SK-N-SH (cell line): ENCODE data around the gene GATD1. TPM values are rescaled to one million over a fixed set of nuclear protein-coding genes. Genes with fewer than 3 reads are reported as not detected.
A peak's percentile ranks its signal among the peaks of the same experiment; 100 is the strongest.

Source experiments
- CTCF ChIA-PET: fragments of 300-600, 350-600 bp; formaldehyde crosslinking; extraction: SDS; loops from one replicate; lab custom pipeline; 2021; lab: Yijun Ruan, JAX
- POLR2A ChIA-PET: fragments of 350-600 bp; sonication (Branson Sonifier 250); formaldehyde crosslinking; extraction: SDS; loops from one replicate; lab custom pipeline; 2020; ENCODE audit warnings: antibody characterized with exemption, inconsistent platforms; lab: Yijun Ruan, JAX
- DNase-seq: peaks from one replicate; pipeline ENCODE4 v3.0.0; 2012
- H2AFZ ChIP-seq: fragments of 200-600 bp; sonication (generic); 2 replicates; pipeline ENCODE4 v1.8.1; 2016; ENCODE audit warnings: antibody characterized with exemption, mild to moderate bottlenecking, low read depth
- H3F3A ChIP-seq: fragments of 200-600 bp; sonication (generic); replicated peaks from 2 replicates; pipeline ENCODE3; 2016; ENCODE audit warnings: antibody characterized with exemption, mild to moderate bottlenecking; ENCODE audit not compliant: insufficient read depth
- H3K27ac ChIP-seq, 2 experiments: fragments of 200-500 bp in 1 of 2; fragments of 200-600 bp in 1 of 2; sonication (Bioruptor generic) in 1 of 2; sonication (generic), shearing (Covaris generic) in 1 of 2; 2 replicates each; pipeline versions ENCODE4 v1.5.1 to v1.6.1; 2014 to 2016; ENCODE audit warnings: low read depth in 2 of 2, inconsistent platforms in 1 of 2, low read length in 1 of 2, mild to moderate bottlenecking in 1 of 2, mixed read lengths in 1 of 2
- H3K27me3 ChIP-seq: fragments of 200-600 bp; sonication (generic), shearing (Covaris generic); 2 replicates; pipeline ENCODE4 v1.6.1; 2016; ENCODE audit warnings: mixed run types; ENCODE audit not compliant: insufficient read depth
- H3K36me3 ChIP-seq, 2 experiments: fragments of 200-500 bp in 1 of 2; fragments of 200-600 bp in 1 of 2; sonication (Bioruptor generic) in 1 of 2; sonication (generic) in 1 of 2; replicated peaks in 1 of 2; 2 replicates each; pipeline versions ENCODE3 to v1.5.1; 2014 to 2016; ENCODE audit warnings: low read length in 1 of 2, mild to moderate bottlenecking in 1 of 2; ENCODE audit not compliant: insufficient read depth in 2 of 2, control insufficient read depth in 1 of 2
- H3K4me1 ChIP-seq, 2 experiments: fragments of 200-500 bp in 1 of 2; fragments of 200-600 bp in 1 of 2; sonication (Bioruptor generic) in 1 of 2; sonication (generic), shearing (Covaris generic) in 1 of 2; 2 replicates each; pipeline versions ENCODE4 v1.5.1 to v1.6.1; 2014 to 2016; ENCODE audit warnings: low read depth in 1 of 2, low read length in 1 of 2, mixed run types in 1 of 2; ENCODE audit not compliant: insufficient read depth in 2 of 2, control insufficient read depth in 1 of 2
- H3K4me2 ChIP-seq: fragments of 200-600 bp; sonication (generic), shearing (Covaris generic); 2 replicates; pipeline ENCODE4 v1.6.1; 2017; ENCODE audit warnings: mixed run types
- H3K4me3 ChIP-seq, 2 experiments: fragments of 200-500 bp in 1 of 2; fragments of 200-600 bp in 1 of 2; sonication (Bioruptor generic) in 1 of 2; sonication (generic), shearing (Covaris generic) in 1 of 2; 2 replicates each; pipeline versions ENCODE4 v1.5.1 to v1.8.1; 2014 to 2016; ENCODE audit warnings: low read depth in 2 of 2, inconsistent platforms in 1 of 2, low read length in 1 of 2, mild to moderate bottlenecking in 1 of 2, mixed read lengths in 1 of 2, moderate library complexity in 1 of 2
- H3K79me2 ChIP-seq: fragments of 200-600 bp; sonication (generic); 2 replicates; pipeline ENCODE4 v1.8.1; 2017; ENCODE audit warnings: mild to moderate bottlenecking; ENCODE audit not compliant: insufficient read depth
- H3K9ac ChIP-seq: fragments of 200-600 bp; sonication (generic); 2 replicates; pipeline ENCODE4 v1.6.1; 2017; ENCODE audit warnings: mixed run types
- H3K9me2 ChIP-seq: fragments of 200-600 bp; sonication (generic); 2 replicates; pipeline ENCODE4 v1.6.1; 2017; ENCODE audit warnings: mixed run types
- H3K9me3 ChIP-seq: fragments of 200-600 bp; sonication (generic); 2 replicates; pipeline ENCODE4 v1.6.1; 2017; ENCODE audit warnings: mixed run types, mild to moderate bottlenecking, moderate library complexity
- H4K20me1 ChIP-seq: fragments of 200-600 bp; sonication (generic); 2 replicates; pipeline ENCODE4 v1.6.1; 2017; ENCODE audit warnings: mild to moderate bottlenecking, mixed run types; ENCODE audit not compliant: insufficient read depth
- ELF1 ChIP-seq: IDR thresholded peaks from 2 replicates; pipeline ENCODE4 v1.4.0; 2012
- EP300 ChIP-seq, 2 experiments: IDR thresholded peaks; 2 replicates each; pipeline versions ENCODE4 v1.4.0 to v1.6.1; 2012; ENCODE audit warnings: borderline replicate concordance in 1 of 2, low read depth in 1 of 2, low read length in 1 of 2
- FOSL2 ChIP-seq: IDR thresholded peaks from 2 replicates; pipeline ENCODE4 v1.4.0; 2012; ENCODE audit warnings: low read depth, mild to moderate bottlenecking, moderate library complexity, borderline replicate concordance
- FOXM1 ChIP-seq: IDR thresholded peaks from 2 replicates; pipeline ENCODE4 v1.4.0; 2012; ENCODE audit warnings: low read depth, mild to moderate bottlenecking
- GABPA ChIP-seq: IDR thresholded peaks from 2 replicates; pipeline ENCODE4 v1.4.0; 2012; ENCODE audit warnings: low read depth, mild to moderate bottlenecking
- IRF3 ChIP-seq: fragments of 150-350 bp; IDR thresholded peaks from 2 replicates; pipeline ENCODE4 v1.6.1; 2016; ENCODE audit warnings: mild to moderate bottlenecking, low read depth, low read length
- JUND ChIP-seq: IDR thresholded peaks from 2 replicates; pipeline ENCODE4 v1.4.0; 2012
- MXI1 ChIP-seq: IDR thresholded peaks from 2 replicates; pipeline ENCODE4 v1.6.1; 2012; ENCODE audit warnings: mild to moderate bottlenecking, low read depth, low read length, improper control_type of control experiment
- NRF1 ChIP-seq: IDR thresholded peaks from 2 replicates; pipeline ENCODE4 v1.6.1; 2012; ENCODE audit warnings: low read depth, mild to moderate bottlenecking, low read length
- RAD21 ChIP-seq: IDR thresholded peaks from 2 replicates; pipeline ENCODE4 v1.6.1; 2012; ENCODE audit warnings: mild to moderate bottlenecking, low read length
- SIN3A ChIP-seq: IDR thresholded peaks from 2 replicates; pipeline ENCODE4 v1.6.1; 2012; ENCODE audit warnings: low read depth, mild to moderate bottlenecking, low read length, moderate library complexity, borderline replicate concordance
- SMC3 ChIP-seq: IDR thresholded peaks from 2 replicates; pipeline ENCODE4 v1.6.1; 2012; ENCODE audit warnings: low read depth, low read length, improper control_type of control experiment
- TEAD4 ChIP-seq: IDR thresholded peaks from 2 replicates; pipeline ENCODE4 v1.4.0; 2012; ENCODE audit warnings: mild to moderate bottlenecking, borderline replicate concordance; ENCODE audit not compliant: insufficient read depth
- USF2 ChIP-seq: fragments of 150-350 bp; IDR thresholded peaks from 2 replicates; pipeline ENCODE4 v1.6.1; 2017; ENCODE audit warnings: antibody characterized with exemption, low read length, low read depth, borderline replicate concordance
- ZBTB33 ChIP-seq: IDR thresholded peaks from 2 replicates; pipeline ENCODE4 v1.4.0; 2012; ENCODE audit warnings: low read depth, borderline replicate concordance
- WGBS: methylation state at CpG from one replicate; pipeline ENCODE4 v1.1.6; 2017; ENCODE audit warnings: low lambda C conversion rate; 5-methylcytosine and 5-hydroxymethylcytosine counted together
- polyA plus RNA-seq, 3 experiments: library from polyadenylated mRNA; depleted of rRNA; stranded (reverse); fragments of >200 nt; gene quantifications; 2 replicates each; pipeline ENCODE4 v1.2.3, GENCODE V29; 2012

The GATD1 gene
- polyA plus RNA-seq, 1 of the 3 experiments (the other 2 are of a cell fraction) = 86.2 TPM

- Histone ChIP-seq H3K4me3 (peak overlapping the region; percentile 71 to 79), H3K27ac (peak overlapping the region; percentile 72 to 73), H2AFZ (no peak overlapping the region), H3K9me3 (no peaks in the 10 kb centered on the region), H3K9me2 (no peaks in the 10 kb centered on the region), H3K4me2 (peak overlapping the region; percentile 98), H3F3A (peaks cover 11% of the 10 kb centered on the region), H3K9ac (peak overlapping the region; percentile 83), H3K4me1 (peaks cover 14 to 26% of the 10 kb centered on the region in 2 experiments; a peak in 3 of 4 replicates), H3K79me2 (peaks cover 26% of the 10 kb centered on the region), H3K36me3 (peaks cover 0 to 15% of the 10 kb centered on the region in 2 experiments), H3K27me3 (no peaks in the 10 kb centered on the region), H4K20me1 (peaks cover 28% of the 10 kb centered on the region)
- TF ChIP-seq SIN3A (no peak), SMC3 (no peak), JUND (no peak), ELF1 (no peak), FOSL2 (no peak), EP300 (IDR thresholded peaks at IDR 0.05; ENCODE audit: borderline replicate concordance in 1 of 2, low read depth in 1 of 2, low read length in 1 of 2) (no peak), TEAD4 (no peak), RAD21 (no peak), MXI1 (0 out of 2 replicates have a peak, but pooled peaks have one; percentile 5), ZBTB33 (0 out of 2 replicates have a peak, but pooled peaks have one; percentile 4), IRF3 (no peak), FOXM1 (no peak), NRF1 (no peak), GABPA (peak; percentile 21; the same call in 1 of the 2 replicates), USF2 (no peak)
- WGBS = 4% methylated on average over 24 of the region's 47 CpGs
- ChIA-PET POLR2A (interaction anchor here (1.0 to 2.7 kb wide), 11 partner anchors 8 to 39 kb away, joined by 3 to 34 read pairs (median 7); partner anchors contain the start of genes CD151, CEND1, CRACR2B and POLR2L), CTCF (interaction anchor here (1.1 to 1.7 kb wide), 5 partner anchors 8 to 36 kb away, joined by 3 to 6 read pairs (median 4); partner anchors contain the start of gene CRACR2B)
- DNase-seq = peak; percentile 84
These were observed 42.8 kb upstream of the GATD1 start for GRCh38 chr11:819943-820649.
